ENCODE measurements around the gene RHBDF1.
"Not testable (repeated sequence)": the region's sequence is repeated elsewhere in the genome, so short reads cannot be mapped to it uniquely, and the experiment has no call there.

RHBDF1 gene

GRCh38 chr16:35678-36305 lies 36.6 kb downstream of the RHBDF1 start:
- no peak for DNase-seq

- DNase-seq, result peak in 3 of 14 donors; percentile 11 to 26 (median 22)
Measured at GRCh38 chr16:35011-35677, 37.3 kb downstream of the RHBDF1 start.

GRCh38 chr16:34648-34987 lies 37.8 kb downstream of the RHBDF1 start:
- no peak for DNase-seq

- DNase-seq, result no peak
Measured at GRCh38 chr16:33877-34647, 38.4 kb downstream of the RHBDF1 start.

GRCh38 chr16:33154-33876 lies 39.1 kb downstream of the RHBDF1 start:
- DNase-seq, result not testable (repeated sequence)

GRCh38 chr16:30627-31026 lies 41.8 kb downstream of the RHBDF1 start:
- DNase-seq, result not testable (repeated sequence)

GRCh38 chr16:25926-26348 lies 46.5 kb downstream of the RHBDF1 start:
- DNase-seq, result not testable (repeated sequence)

GRCh38 chr16:24151-24550 lies 48.3 kb downstream of the RHBDF1 start:
- DNase-seq, result not testable (repeated sequence)

- DNase-seq, result not testable (repeated sequence)
Measured at GRCh38 chr16:20886-21285, 51.5 kb downstream of the RHBDF1 start.

- DNase-seq, result not testable (repeated sequence)
Measured at GRCh38 chr16:17062-17765, 55.2 kb downstream of the RHBDF1 start.

- peak in 5 of 14 donors; percentile 18 to 58 (median 35) for DNase-seq
Measured at GRCh38 chr16:10772-11171, 61.7 kb downstream of the RHBDF1 start.

GRCh38 chr16:9903-10665 lies 62.3 kb downstream of the RHBDF1 start:
- DNase-seq, result no peak

Measured in C1 segment of cervical spinal cord (tissue), 14 donors.